Right lobe of liver (tissue), 6 donors: Measurements from ENCODE around the gene MBNL2. TPM values are rescaled to one million over a fixed set of nuclear protein-coding genes. Genes with fewer than 3 reads are reported as not detected.

Source experiments
- ATAC-seq, 4 donors: fragments of 200-7000 bp; cut with Tn5 transposase; one replicate each; pipeline ENCODE4 v1.9.1; 2020; ENCODE audit warnings: mild to moderate bottlenecking in 4 of 4, moderate library complexity in 4 of 4
- DNase-seq, 3 donors: peaks; one replicate each; pipeline ENCODE4 v3.0.0-alpha.2; 2020
- H3K27ac ChIP-seq, 3 donors: fragments of 200-600 bp; one replicate each; pipeline ENCODE4 v1.8.0; 2022
- H3K27me3 ChIP-seq, 2 donors: fragments of 200-600 bp; one replicate each; pipeline ENCODE4 v1.8.0; 2022
- H3K36me3 ChIP-seq, 4 donors: fragments of 200-600 bp; sonication (generic) in 1 of 4; one replicate each; pipeline versions ENCODE4 v1.5.1 to v1.8.0; 2017 to 2022; ENCODE audit warnings: control low read depth in 1 of 4
- H3K4me1 ChIP-seq, 4 donors: fragments of 200-600 bp; sonication (generic) in 1 of 4; one replicate each; pipeline versions ENCODE4 v1.5.1 to v1.8.0; 2017 to 2022; ENCODE audit warnings: control low read depth in 1 of 4
- H3K4me3 ChIP-seq, 3 donors: fragments of 200-600 bp; one replicate each; pipeline ENCODE4 v1.8.0; 2022
- H3K9me3 ChIP-seq, 4 donors: fragments of 200-600 bp; sonication (generic) in 1 of 4; one replicate each; pipeline versions ENCODE4 v1.5.1 to v1.8.0; 2017 to 2022; ENCODE audit warnings: control low read depth in 1 of 4
- POLR2A ChIP-seq: fragments of 450-650 bp; IDR thresholded peaks from one replicate; pipeline ENCODE4 v1.6.1; 2017; ENCODE audit warnings: antibody characterized with exemption, mild to moderate bottlenecking
- WGBS: methylation state at CpG from one replicate; pipeline ENCODE4 v1.1.6; 2018; ENCODE audit warnings: low coverage, low lambda C conversion rate; ENCODE audit not compliant: insufficient coverage; ENCODE audit errors: missing lambda C conversion rate; 5-methylcytosine and 5-hydroxymethylcytosine counted together
- intact Hi-C, 2 donors: fragments of 100-400 bp; cut with DNase I; formaldehyde crosslinking; loops; one replicate each; pipeline versions ENCODE4 v1.11.2 to v1.14.1; 2022
- total RNA-seq, 6 experiments: library from RNA; depleted of rRNA in 2 of 6; stranded (reverse); fragments of >200 nt in 2 of 6; fragmentation: NEBNext Ultra II Directional in 3 of 6; extraction: Animal tissue kit (Norgen Biotek cat#: 25700) in 3 of 6; gene quantifications; one replicate each; pipeline versions ENCODE4 v1.1.0 to v1.2.4, GENCODE V29; 2016 to 2023
- TF ChIP-seq, protein P1 (sequence below), 4 donors: fragments of 200-600 bp in 3 of 4; fragments of 450-650 bp in 1 of 4; IDR thresholded peaks; one replicate each; pipeline versions ENCODE4 v1.5.1 to v1.8.0; 2016 to 2022; ENCODE audit warnings: antibody characterized with exemption in 4 of 4, mild to moderate bottlenecking in 2 of 4
- donor health status: DM: no; HTN: yes; CAD: no.
- donor health status: DM: no; HTN: no; CAD: no.
- donor health status: DM: no; HTN: no; CAD: no.
- donor health status: DM: no; HTN: yes; CAD: no.
- donor health status: DM: no; HTN: yes; CAD: no.

The MBNL2 gene
- total RNA-seq, 6 experiments from 2014 or later: 30.3 to 135 (median 81.5) TPM

DNA sequence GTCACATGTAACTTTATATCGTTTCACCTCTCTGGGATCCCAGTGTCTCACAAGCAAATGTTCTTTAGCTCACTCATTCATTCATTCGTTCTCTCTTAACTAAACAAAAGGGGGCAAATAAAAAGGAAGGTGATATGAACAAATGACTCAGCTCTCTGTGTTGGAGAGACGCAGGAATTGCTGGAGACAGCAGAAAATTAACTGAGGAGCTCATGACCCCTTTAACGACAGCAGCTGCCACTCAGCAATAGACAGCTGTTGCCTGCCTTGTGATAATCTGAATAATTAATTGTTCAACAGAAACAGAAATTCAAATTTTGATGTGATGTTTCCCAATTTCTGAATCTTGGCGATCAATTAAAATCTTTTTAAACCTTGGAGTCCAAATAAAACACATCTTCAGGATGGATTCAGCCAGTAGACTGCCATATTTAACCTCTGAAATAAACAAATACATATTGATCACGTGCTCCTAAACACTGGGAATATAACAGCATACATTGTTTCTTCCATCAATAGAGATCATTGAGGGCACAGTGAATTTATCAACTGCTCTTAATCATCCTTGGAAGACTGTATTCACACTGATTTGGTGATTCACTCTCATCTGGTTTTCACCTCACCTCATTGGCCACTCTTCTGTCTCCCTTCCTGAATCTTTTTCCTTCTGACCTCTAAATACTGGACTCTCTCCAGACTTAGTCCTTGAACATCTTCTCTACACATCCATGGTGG is 63.3 kb downstream of the MBNL2 start:
- Histone ChIP-seq H3K36me3 (no peaks in the 10 kb centered on the region), H3K27me3 (no peaks in the 10 kb centered on the region), H3K4me1 (peaks cover 0 to 66% (median 26%) of the 10 kb centered on the region in 4 donors), H3K27ac (peak overlapping the region in 2 of 3 donors; percentile 77 to 82), H3K4me3 (no peak overlapping the region), H3K9me3 (no peaks in the 10 kb centered on the region)
- TF ChIP-seq, protein P1, sequence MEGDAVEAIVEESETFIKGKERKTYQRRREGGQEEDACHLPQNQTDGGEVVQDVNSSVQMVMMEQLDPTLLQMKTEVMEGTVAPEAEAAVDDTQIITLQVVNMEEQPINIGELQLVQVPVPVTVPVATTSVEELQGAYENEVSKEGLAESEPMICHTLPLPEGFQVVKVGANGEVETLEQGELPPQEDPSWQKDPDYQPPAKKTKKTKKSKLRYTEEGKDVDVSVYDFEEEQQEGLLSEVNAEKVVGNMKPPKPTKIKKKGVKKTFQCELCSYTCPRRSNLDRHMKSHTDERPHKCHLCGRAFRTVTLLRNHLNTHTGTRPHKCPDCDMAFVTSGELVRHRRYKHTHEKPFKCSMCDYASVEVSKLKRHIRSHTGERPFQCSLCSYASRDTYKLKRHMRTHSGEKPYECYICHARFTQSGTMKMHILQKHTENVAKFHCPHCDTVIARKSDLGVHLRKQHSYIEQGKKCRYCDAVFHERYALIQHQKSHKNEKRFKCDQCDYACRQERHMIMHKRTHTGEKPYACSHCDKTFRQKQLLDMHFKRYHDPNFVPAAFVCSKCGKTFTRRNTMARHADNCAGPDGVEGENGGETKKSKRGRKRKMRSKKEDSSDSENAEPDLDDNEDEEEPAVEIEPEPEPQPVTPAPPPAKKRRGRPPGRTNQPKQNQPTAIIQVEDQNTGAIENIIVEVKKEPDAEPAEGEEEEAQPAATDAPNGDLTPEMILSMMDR (IDR thresholded peaks at IDR 0.05): no peak
- no peak for TF ChIP-seq POLR2A
- no peak for DNase-seq
- intact Hi-C loops: no loop called here
- WGBS: 65% methylated on average over 6 of the region's 6 CpGs
- no peak for ATAC-seq

DNA sequence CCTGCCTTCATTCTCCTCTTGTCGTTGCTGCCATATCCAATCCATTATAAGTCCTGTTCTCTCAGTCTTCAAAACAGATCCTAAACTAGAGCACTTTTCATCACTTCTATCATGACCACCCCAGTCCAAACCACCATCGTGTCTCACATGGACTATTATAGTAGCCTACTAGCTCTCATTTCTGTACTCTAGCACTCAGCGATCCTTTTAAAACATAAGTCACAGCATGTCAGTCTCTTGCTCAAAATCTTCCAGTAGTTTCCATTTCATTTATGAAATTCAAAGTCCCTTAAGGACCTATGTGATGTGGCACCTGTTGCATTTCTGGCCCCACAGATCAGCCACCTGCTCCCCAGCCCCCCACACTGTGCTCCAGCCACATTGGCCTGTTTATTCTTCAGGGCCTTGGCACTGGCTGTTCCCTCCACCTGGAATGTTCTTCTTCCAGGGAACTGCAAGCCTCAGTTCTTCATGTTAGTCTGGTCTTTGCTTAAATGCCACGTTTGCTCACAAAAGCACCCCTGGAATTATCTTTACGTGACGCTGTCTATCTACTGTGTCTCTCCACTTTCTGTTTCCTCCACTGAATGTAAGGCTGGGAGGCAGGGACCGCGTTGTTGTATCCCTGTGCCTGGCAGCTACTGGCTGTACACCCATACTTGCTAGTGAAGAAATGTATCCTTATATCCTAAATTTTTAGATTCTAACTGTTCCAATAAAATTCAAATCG is 64.3 kb downstream of the MBNL2 start:
- no peak for DNase-seq
- no peaks in the 10 kb centered on the region for H3K36me3 ChIP-seq
- H3K4me1 ChIP-seq: peaks cover 0 to 57% (median 21%) of the 10 kb centered on the region in 4 donors
- TF ChIP-seq, protein P1 (IDR thresholded peaks at IDR 0.05): no peak
- TF ChIP-seq POLR2A: no peak
- intact Hi-C loops: no loop called here
- H3K27me3 ChIP-seq: no peaks in the 10 kb centered on the region
- H3K27ac ChIP-seq: peak overlapping the region in 2 of 3 donors; percentile 77 to 82
- 88% methylated on average over 9 of the region's 9 CpGs for WGBS
- peak in 1 of 4 donors; percentile 8 for ATAC-seq
- no peaks in the 10 kb centered on the region for H3K9me3 ChIP-seq
- no peak overlapping the region for H3K4me3 ChIP-seq

DNA sequence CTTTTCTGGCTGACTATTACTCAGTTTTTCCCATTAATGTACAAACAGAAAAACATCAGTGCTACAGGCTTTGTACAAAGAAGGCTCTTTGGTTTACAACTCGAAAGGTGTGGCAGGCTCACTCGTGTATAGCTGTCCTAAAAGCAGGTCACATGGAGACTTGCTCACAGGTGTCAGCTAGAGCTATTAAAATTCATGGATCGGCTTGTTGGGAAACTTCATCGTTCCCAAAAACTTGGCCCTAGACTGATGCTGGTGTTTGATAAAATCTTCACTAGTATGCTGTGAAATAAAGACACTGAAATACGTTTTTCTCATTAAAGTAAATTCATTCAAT is 64.9 kb downstream of the MBNL2 start:
- no peaks in the 10 kb centered on the region for H3K36me3 ChIP-seq
- ATAC-seq (peak in 1 of 4 donors; percentile 2), DNase-seq (no peak)
- TF ChIP-seq, protein P1 (IDR thresholded peaks at IDR 0.05): no peak
- no peak for TF ChIP-seq POLR2A
- peak overlapping the region in 2 of 3 donors; percentile 77 to 82 for H3K27ac ChIP-seq
- H3K4me3 ChIP-seq: no peak overlapping the region
- H3K9me3 ChIP-seq: no peaks in the 10 kb centered on the region
- intact Hi-C loops: no loop called here
- 36% methylated on average over 5 of the region's 5 CpGs for WGBS
- no peaks in the 10 kb centered on the region for H3K27me3 ChIP-seq
- peaks cover 0 to 57% (median 20%) of the 10 kb centered on the region in 4 donors for H3K4me1 ChIP-seq

DNA sequence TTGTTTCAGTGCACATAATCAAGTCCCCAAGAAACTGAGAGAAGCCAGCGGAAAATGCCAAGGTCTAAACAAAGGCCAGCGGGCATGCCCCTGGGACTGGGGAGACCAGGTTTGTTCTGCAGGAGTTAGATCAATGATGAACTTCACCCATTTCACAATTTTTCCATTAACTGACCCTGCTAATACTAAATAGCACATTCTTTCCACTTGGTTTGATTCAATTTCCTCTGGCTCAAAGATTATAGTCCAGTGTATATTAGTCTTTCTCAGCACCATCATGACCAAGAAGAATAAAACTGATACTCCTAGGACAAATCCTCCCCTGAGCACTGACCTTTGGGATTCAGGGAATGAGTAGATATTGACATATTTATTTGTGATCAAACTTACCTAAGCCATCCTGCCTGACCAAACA is 66.4 kb downstream of the MBNL2 start:
- DNase-seq (peak; percentile 55 to 81 (median 80)), ATAC-seq (peak; percentile 68 to 92 (median 84))
- Histone ChIP-seq H3K9me3 (no peaks in the 10 kb centered on the region), H3K27ac (peak overlapping the region; percentile 55 to 82 (median 77)), H3K4me3 (no peak overlapping the region), H3K27me3 (no peaks in the 10 kb centered on the region), H3K36me3 (no peaks in the 10 kb centered on the region), H3K4me1 (peaks cover 0 to 54% (median 20%) of the 10 kb centered on the region in 4 donors)
- 24% methylated on average over 2 of the region's 2 CpGs for WGBS
- intact Hi-C loops: no loop called here
- TF ChIP-seq, protein P1 (IDR thresholded peaks at IDR 0.05): peak in 1 of 4 donors; percentile 54
- peak; percentile 15 for TF ChIP-seq POLR2A
